ENCODE measurements around the gene OXER1. TPM values are rescaled to one million over a fixed set of nuclear protein-coding genes. Genes with fewer than 3 reads are reported as not detected.
A peak's percentile ranks its signal among the peaks of the same experiment; 100 is the strongest.

OXER1 gene
- total and polyA plus RNA-seq, 2 experiments from 2014 or later, result not detected

DNA sequence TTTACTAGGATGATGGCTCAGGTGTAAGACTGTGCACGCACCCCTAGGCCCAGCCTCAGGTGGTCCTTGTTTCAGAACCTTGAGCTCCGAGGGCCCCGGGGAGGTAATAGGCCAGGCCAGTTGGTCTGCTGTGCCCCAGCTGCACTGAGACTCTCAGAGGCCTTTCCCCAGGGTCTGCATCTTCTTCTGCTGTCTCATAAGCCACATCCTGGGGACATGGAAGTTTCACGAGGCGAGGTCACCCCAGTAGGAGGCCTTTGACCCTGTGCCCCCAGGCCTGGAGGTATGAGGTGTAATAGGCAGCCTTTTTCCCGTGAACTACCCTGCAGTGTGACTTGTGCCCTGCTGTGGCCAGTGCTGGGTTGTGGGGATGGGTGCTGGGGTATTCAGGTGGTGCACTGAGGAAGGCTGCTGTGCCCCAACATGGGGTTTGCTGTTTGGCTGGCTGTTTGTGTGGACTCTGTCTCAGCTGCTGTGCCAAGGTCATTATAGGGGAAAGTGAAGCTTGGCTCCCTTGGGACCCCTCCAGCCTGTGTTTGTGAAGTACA, 6.9 kb downstream of the OXER1 start:
- Histone ChIP-seq H3K79me2 (ENCODE audit: insufficient read depth) (no peaks in the 10 kb centered on the region), H3K9ac (no peak overlapping the region), H3F3A (ENCODE audit: insufficient read depth) (peaks cover 13% of the 10 kb centered on the region; the same call in 1 of the 2 replicates), H3K4me3 (no peak overlapping the region), H3K9me3 (ENCODE audit: low read depth) (no peaks in the 10 kb centered on the region), H3K36me3 (ENCODE audit: low read depth) (no peaks in the 10 kb centered on the region), H3K4me2 (ENCODE audit: unreplicated experiment) (no peak overlapping the region), H3K27ac (no peak overlapping the region), H3K9me2 (ENCODE audit: insufficient read depth) (no peaks in the 10 kb centered on the region), H3K27me3 (replicated peaks; ENCODE audit: insufficient read depth) (no peaks in the 10 kb centered on the region), H3K4me1 (ENCODE audit: insufficient read depth) (peaks cover 23% of the 10 kb centered on the region), H2AFZ (no peak overlapping the region), H4K20me1 (ENCODE audit: insufficient read depth) (no peaks in the 10 kb centered on the region)
- in situ Hi-C loops (cut with MboI), result no loop called here
- TF ChIP-seq EZH2 (IDR thresholded peaks at IDR 0.05; ENCODE audit: insufficient read depth, poor library complexity, severe bottlenecking) (no peak), EZH2phosphoT487 (IDR thresholded peaks at IDR 0.05; ENCODE audit: insufficient read depth, low read depth) (no peak)
- no peak for DNase-seq
- 81 to 88% methylated on average over 6 of the region's 6 CpGs for WGBS, 2 experiments (ENCODE audit: low coverage in 1 of 2, low lambda C conversion rate in 2 of 2, missing lambda C conversion rate in 2 of 2)

- no peak overlapping the region for H3K9ac ChIP-seq
- DNase-seq, result no peak
- no peaks in the 10 kb centered on the region for H3K9me3 ChIP-seq (ENCODE audit: low read depth)
- no peaks in the 10 kb centered on the region for H3K27me3 ChIP-seq (replicated peaks; ENCODE audit: insufficient read depth)
- H3K79me2 ChIP-seq (ENCODE audit: insufficient read depth), result no peaks in the 10 kb centered on the region
- in situ Hi-C loops (cut with MboI), result no loop called here
- no peaks in the 10 kb centered on the region for H4K20me1 ChIP-seq (ENCODE audit: insufficient read depth)
- H3K36me3 ChIP-seq (ENCODE audit: low read depth), result no peaks in the 10 kb centered on the region
- H3F3A ChIP-seq (ENCODE audit: insufficient read depth), result peaks cover 13% of the 10 kb centered on the region; the same call in 1 of the 2 replicates
- no peak overlapping the region for H3K4me2 ChIP-seq (ENCODE audit: unreplicated experiment)
- no peak for TF ChIP-seq EZH2 (IDR thresholded peaks at IDR 0.05; ENCODE audit: insufficient read depth, poor library complexity, severe bottlenecking)
- no peak for TF ChIP-seq EZH2phosphoT487 (IDR thresholded peaks at IDR 0.05; ENCODE audit: insufficient read depth, low read depth)
- H3K9me2 ChIP-seq (ENCODE audit: insufficient read depth), result no peaks in the 10 kb centered on the region
- H3K27ac ChIP-seq, result no peak overlapping the region
- peaks cover 23% of the 10 kb centered on the region for H3K4me1 ChIP-seq (ENCODE audit: insufficient read depth)
- 89 to 96% methylated on average over 9 to 10 of the region's 10 CpGs for WGBS, 2 experiments (ENCODE audit: low coverage in 1 of 2, low lambda C conversion rate in 2 of 2, missing lambda C conversion rate in 2 of 2)
- no peak overlapping the region for H3K4me3 ChIP-seq
- H2AFZ ChIP-seq, result no peak overlapping the region
These were observed 7.7 kb downstream of the OXER1 start for GRCh38 chr2:42756150-42756775.

- WGBS, 2 experiments (ENCODE audit: low coverage in 1 of 2, low lambda C conversion rate in 2 of 2, missing lambda C conversion rate in 2 of 2), result 34 to 36% methylated on average over 14 of the region's 14 CpGs
- DNase-seq, result peak; percentile 80
- Histone ChIP-seq H3K9me2 (ENCODE audit: insufficient read depth) (no peaks in the 10 kb centered on the region), H3K79me2 (ENCODE audit: insufficient read depth) (no peaks in the 10 kb centered on the region), H3K4me2 (ENCODE audit: unreplicated experiment) (peak overlapping the region; percentile 19), H3K27ac (peak overlapping the region; percentile 55), H3K9me3 (ENCODE audit: low read depth) (no peaks in the 10 kb centered on the region), H2AFZ (peak overlapping the region; percentile 66), H3K9ac (peak overlapping the region; percentile 62), H3K4me1 (ENCODE audit: insufficient read depth) (peaks cover 23% of the 10 kb centered on the region), H3F3A (ENCODE audit: insufficient read depth) (peaks cover 13% of the 10 kb centered on the region; the same call in 1 of the 2 replicates), H3K36me3 (ENCODE audit: low read depth) (no peaks in the 10 kb centered on the region), H4K20me1 (ENCODE audit: insufficient read depth) (no peaks in the 10 kb centered on the region), H3K27me3 (replicated peaks; ENCODE audit: insufficient read depth) (no peaks in the 10 kb centered on the region), H3K4me3 (peak overlapping the region; percentile 20)
- TF ChIP-seq EZH2 (IDR thresholded peaks at IDR 0.05; ENCODE audit: insufficient read depth, poor library complexity, severe bottlenecking), result no peak
- TF ChIP-seq EZH2phosphoT487 (IDR thresholded peaks at IDR 0.05; ENCODE audit: insufficient read depth, low read depth), result no peak
- in situ Hi-C loops (cut with MboI), result no loop called here
These were observed 8.6 kb downstream of the OXER1 start for GRCh38 chr2:42755191-42755880.

DNA sequence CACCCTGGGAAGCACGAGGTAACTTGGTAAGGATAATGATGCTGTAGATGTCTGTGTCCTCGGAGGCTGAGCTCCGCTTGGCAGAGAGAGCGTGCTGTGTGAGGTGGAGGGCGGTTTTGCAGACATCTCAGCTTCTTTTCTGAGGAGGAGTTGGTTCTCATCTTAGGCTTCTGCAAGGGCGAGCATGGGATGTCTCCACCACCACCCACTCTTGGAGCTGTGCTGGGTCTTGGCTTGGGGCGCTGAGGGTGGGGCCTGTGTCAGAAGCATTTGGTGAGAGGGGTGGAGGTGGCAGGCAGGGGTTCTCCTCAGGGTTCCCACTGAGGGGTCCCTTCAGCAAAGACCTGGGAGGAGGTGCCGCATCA, 9.2 kb downstream of the OXER1 start:
- TF ChIP-seq EZH2phosphoT487 (IDR thresholded peaks at IDR 0.05; ENCODE audit: insufficient read depth, low read depth) (no peak), EZH2 (IDR thresholded peaks at IDR 0.05; ENCODE audit: insufficient read depth, poor library complexity, severe bottlenecking) (no peak)
- Histone ChIP-seq H2AFZ (peak overlapping the region; percentile 66), H3K27ac (peak overlapping the region; percentile 55), H3K9me3 (ENCODE audit: low read depth) (no peaks in the 10 kb centered on the region), H3K9me2 (ENCODE audit: insufficient read depth) (no peaks in the 10 kb centered on the region), H3K4me1 (ENCODE audit: insufficient read depth) (peaks cover 23% of the 10 kb centered on the region), H3K4me3 (peak overlapping the region; percentile 20), H3F3A (ENCODE audit: insufficient read depth) (peaks cover 13% of the 10 kb centered on the region; the same call in 1 of the 2 replicates), H3K79me2 (ENCODE audit: insufficient read depth) (no peaks in the 10 kb centered on the region), H3K36me3 (ENCODE audit: low read depth) (no peaks in the 10 kb centered on the region), H3K4me2 (ENCODE audit: unreplicated experiment) (peak overlapping the region; percentile 19), H4K20me1 (ENCODE audit: insufficient read depth) (no peaks in the 10 kb centered on the region), H3K9ac (peak overlapping the region; percentile 62), H3K27me3 (replicated peaks; ENCODE audit: insufficient read depth) (no peaks in the 10 kb centered on the region)
- WGBS, 2 experiments (ENCODE audit: low coverage in 1 of 2, low lambda C conversion rate in 2 of 2, missing lambda C conversion rate in 2 of 2), result 19 to 28% methylated on average over 8 of the region's 8 CpGs
- in situ Hi-C loops (cut with MboI), result no loop called here
- peak; percentile 36 for DNase-seq

Measured in GM23248 (cell line).